ENCODE data around the gene WDR20.

Gene WDR20

GRCh38 chr14:102141797-102142196, 2.1 kb downstream of the WDR20 start:
- peak overlapping the region; percentile 85 for H3K4me2 ChIP-seq (ENCODE audit: low read depth, low read length, poor library complexity, severe bottlenecking)
- no peaks in the 10 kb centered on the region for H4K20me1 ChIP-seq (ENCODE audit: low read depth, low read length)
- TF ChIP-seq EZH2phosphoT487 (conservative IDR thresholded peaks at IDR 0.05; ENCODE audit: low read length) (no peak), CTCF (IDR thresholded peaks at IDR 0.05; ENCODE audit: insufficient read depth, low read length, poor library complexity, severe bottlenecking) (no peak)
- H3K27me3 ChIP-seq (ENCODE audit: low read length): no peaks in the 10 kb centered on the region
- H3K9me3 ChIP-seq (ENCODE audit: insufficient read depth, low read length): no peaks in the 10 kb centered on the region
- no peak overlapping the region for H2AFZ ChIP-seq (ENCODE audit: low read depth, low read length, severe bottlenecking)
- H3F3A ChIP-seq (ENCODE audit: insufficient read depth): no peaks in the 10 kb centered on the region; the same call in 1 of the 2 replicates
- no peaks in the 10 kb centered on the region; the same call in 1 of the 2 replicates for H3K36me3 ChIP-seq (ENCODE audit: low read length)
- H3K27ac ChIP-seq (ENCODE audit: low read depth, low read length): no peak overlapping the region
- H3K9ac ChIP-seq (ENCODE audit: low read length): no peak overlapping the region
- H3K9me2 ChIP-seq (replicated peaks; ENCODE audit: insufficient read depth, low read length): no peaks in the 10 kb centered on the region
- H3K4me3 ChIP-seq (ENCODE audit: insufficient read depth, low read length, poor library complexity, severe bottlenecking): peak overlapping the region; percentile 90
- peaks cover 78% of the 10 kb centered on the region for H3K79me2 ChIP-seq (ENCODE audit: insufficient read depth, low read length)

- no peak for TF ChIP-seq EZH2phosphoT487 (conservative IDR thresholded peaks at IDR 0.05; ENCODE audit: low read length)
- TF ChIP-seq CTCF (IDR thresholded peaks at IDR 0.05; ENCODE audit: insufficient read depth, low read length, poor library complexity, severe bottlenecking): no peak
- Histone ChIP-seq H3K4me3 (ENCODE audit: insufficient read depth, low read length, poor library complexity, severe bottlenecking) (no peak overlapping the region), H3K9me3 (ENCODE audit: insufficient read depth, low read length) (no peaks in the 10 kb centered on the region), H3K27me3 (ENCODE audit: low read length) (no peaks in the 10 kb centered on the region), H3K36me3 (ENCODE audit: low read length) (no peaks in the 10 kb centered on the region; the same call in 1 of the 2 replicates), H2AFZ (ENCODE audit: low read depth, low read length, severe bottlenecking) (no peak overlapping the region), H3K9ac (ENCODE audit: low read length) (no peak overlapping the region), H3K27ac (ENCODE audit: low read depth, low read length) (no peak overlapping the region), H3K79me2 (ENCODE audit: insufficient read depth, low read length) (peaks cover 98% of the 10 kb centered on the region), H3K9me2 (replicated peaks; ENCODE audit: insufficient read depth, low read length) (no peaks in the 10 kb centered on the region), H3F3A (ENCODE audit: insufficient read depth) (no peaks in the 10 kb centered on the region; the same call in 1 of the 2 replicates), H3K4me2 (ENCODE audit: low read depth, low read length, poor library complexity, severe bottlenecking) (no peak overlapping the region), H4K20me1 (ENCODE audit: low read depth, low read length) (no peaks in the 10 kb centered on the region)
Measured at GRCh38 chr14:102144914-102145313, 5.2 kb downstream of the WDR20 start.

GRCh38 chr14:102145395-102145794, 5.7 kb downstream of the WDR20 start:
- no peak overlapping the region for H3K4me2 ChIP-seq (ENCODE audit: low read depth, low read length, poor library complexity, severe bottlenecking)
- H3K79me2 ChIP-seq (ENCODE audit: insufficient read depth, low read length): peaks cover 98% of the 10 kb centered on the region
- no peaks in the 10 kb centered on the region for H3K9me2 ChIP-seq (replicated peaks; ENCODE audit: insufficient read depth, low read length)
- H3K27me3 ChIP-seq (ENCODE audit: low read length): no peaks in the 10 kb centered on the region
- H3K4me3 ChIP-seq (ENCODE audit: insufficient read depth, low read length, poor library complexity, severe bottlenecking): no peak overlapping the region
- no peaks in the 10 kb centered on the region; the same call in 1 of the 2 replicates for H3K36me3 ChIP-seq (ENCODE audit: low read length)
- no peaks in the 10 kb centered on the region for H3K9me3 ChIP-seq (ENCODE audit: insufficient read depth, low read length)
- no peaks in the 10 kb centered on the region; the same call in 1 of the 2 replicates for H3F3A ChIP-seq (ENCODE audit: insufficient read depth)
- no peak overlapping the region for H3K27ac ChIP-seq (ENCODE audit: low read depth, low read length)
- H4K20me1 ChIP-seq (ENCODE audit: low read depth, low read length): no peaks in the 10 kb centered on the region
- TF ChIP-seq EZH2phosphoT487 (conservative IDR thresholded peaks at IDR 0.05; ENCODE audit: low read length) (no peak), CTCF (IDR thresholded peaks at IDR 0.05; ENCODE audit: insufficient read depth, low read length, poor library complexity, severe bottlenecking) (no peak)
- H3K9ac ChIP-seq (ENCODE audit: low read length): no peak overlapping the region
- H2AFZ ChIP-seq (ENCODE audit: low read depth, low read length, severe bottlenecking): no peak overlapping the region
